Progenitor cell of endocrine pancreas (in vitro differentiated cells): ENCODE results near the gene UPB1. TPM values are rescaled to one million over a fixed set of nuclear protein-coding genes. Genes with fewer than 3 reads are reported as not detected.
"Not testable (repeated sequence)": the region's sequence is repeated elsewhere in the genome, so short reads cannot be mapped to it uniquely, and the experiment has no call there.

Experiments used
- DNase-seq: peaks from one replicate; pipeline ENCODE4 v3.0.0; 2021; ENCODE audit warnings: low spot score; ENCODE audit not compliant: unreplicated experiment
- H3K27ac Mint-ChIP-seq: 2 replicates; pipeline ENCODE4 v1.8.0; 2021; ENCODE audit warnings: mild to moderate bottlenecking, moderate library complexity, mixed read lengths
- H3K27me3 Mint-ChIP-seq: 2 replicates; pipeline ENCODE4 v1.8.0; 2021; ENCODE audit warnings: mixed read lengths
- H3K36me3 Mint-ChIP-seq: 2 replicates; pipeline ENCODE4 v1.8.0; 2022; ENCODE audit warnings: mixed read lengths; ENCODE audit not compliant: insufficient read depth
- H3K4me1 Mint-ChIP-seq: 2 replicates; pipeline ENCODE4 v1.8.0; 2021; ENCODE audit warnings: low read depth, mixed read lengths
- H3K4me3 Mint-ChIP-seq: 2 replicates; pipeline ENCODE4 v1.8.0; 2021; ENCODE audit warnings: low read depth, mild to moderate bottlenecking, moderate library complexity, mixed read lengths
- H3K9me3 Mint-ChIP-seq: 2 replicates; pipeline ENCODE4 v1.8.0; 2021; ENCODE audit warnings: low read depth, mixed read lengths
- CTCF ChIP-seq: fragments of 200-600 bp; sonication (generic); IDR thresholded peaks from one replicate; pipeline ENCODE4 v1.5.0; 2021; ENCODE audit warnings: antibody characterized with exemption, mild to moderate bottlenecking; ENCODE audit not compliant: unreplicated experiment
- total RNA-seq: library from RNA; stranded (reverse); gene quantifications from 2 replicates; pipeline ENCODE4 v1.2.1, GENCODE V29; 2021

UPB1 gene
- total RNA-seq, 1 donor from 2014 or later, result 0.50 TPM

DNA sequence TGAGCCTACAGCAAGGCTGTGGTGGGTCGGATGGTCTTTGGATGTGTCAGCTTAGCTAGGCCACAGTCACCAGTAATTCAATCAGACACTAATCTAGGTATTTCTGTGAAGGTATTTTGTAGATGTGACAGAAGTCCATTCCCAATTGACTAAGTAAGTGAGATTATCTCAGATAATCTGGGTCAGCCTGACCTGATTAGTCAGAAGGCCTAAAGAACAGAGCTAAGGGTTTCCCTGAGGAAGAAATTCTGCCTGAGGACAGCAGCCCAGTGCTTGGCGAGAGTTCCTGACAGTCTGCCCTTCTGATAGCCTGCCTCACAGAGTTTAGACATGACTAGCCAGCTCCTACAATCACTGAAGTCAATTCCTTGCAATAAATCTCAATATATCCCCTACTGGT, 31.1 kb downstream of the UPB1 start:
- no peak for TF ChIP-seq CTCF
- H3K27me3 Mint-ChIP-seq, result no peaks in the 10 kb centered on the region
- no peak overlapping the region for H3K27ac Mint-ChIP-seq
- no peak overlapping the region for H3K4me3 Mint-ChIP-seq
- H3K9me3 Mint-ChIP-seq, result peaks cover 4% of the 10 kb centered on the region
- DNase-seq, result no peak
- no peaks in the 10 kb centered on the region for H3K36me3 Mint-ChIP-seq
- peaks cover 6% of the 10 kb centered on the region for H3K4me1 Mint-ChIP-seq

GRCh38 chr22:24529898-24530297, 34.8 kb downstream of the UPB1 start:
- Mint-ChIP-seq H3K27ac (no peak overlapping the region), H3K4me1 (peaks cover 3% of the 10 kb centered on the region), H3K27me3 (no peaks in the 10 kb centered on the region), H3K36me3 (no peaks in the 10 kb centered on the region), H3K4me3 (no peak overlapping the region), H3K9me3 (peaks cover 4% of the 10 kb centered on the region)
- DNase-seq, result no peak
- TF ChIP-seq CTCF, result no peak

DNA sequence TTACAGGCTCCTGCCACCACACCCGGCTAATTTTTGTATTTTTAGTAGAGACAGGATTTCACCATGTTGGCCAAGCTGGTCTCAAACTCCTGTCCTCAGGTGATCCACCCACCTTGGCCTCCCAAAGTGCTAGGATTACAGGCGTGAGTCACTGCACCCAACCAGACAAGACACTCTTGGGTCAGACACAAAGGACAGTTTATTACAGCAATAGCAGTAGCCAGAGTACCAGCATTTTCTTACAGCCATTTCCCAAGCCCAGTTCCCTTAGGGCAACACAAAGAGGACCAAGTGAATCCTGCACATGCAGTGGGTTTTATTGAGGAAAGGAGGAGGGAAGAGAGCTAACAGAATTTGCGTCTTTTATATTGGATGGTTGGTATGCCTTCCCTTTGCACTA, 35.8 kb downstream of the UPB1 start:
- H3K9me3 Mint-ChIP-seq, H3K27me3 Mint-ChIP-seq, H3K27ac Mint-ChIP-seq, H3K4me3 Mint-ChIP-seq, H3K4me1 Mint-ChIP-seq, H3K36me3 Mint-ChIP-seq, DNase-seq: not testable (repeated sequence)

GRCh38 chr22:24532075-24532474, 36.9 kb downstream of the UPB1 start:
- Mint-ChIP-seq H3K4me1 (peaks cover 3% of the 10 kb centered on the region), H3K4me3 (no peak overlapping the region), H3K9me3 (peaks cover 4% of the 10 kb centered on the region), H3K27me3 (no peaks in the 10 kb centered on the region), H3K27ac (peak overlapping the region; percentile 16), H3K36me3 (no peaks in the 10 kb centered on the region)
- no peak for DNase-seq
- no peak for TF ChIP-seq CTCF

GRCh38 chr22:24535348-24535747, 40.2 kb downstream of the UPB1 start:
- no peak overlapping the region for H3K4me3 Mint-ChIP-seq

More at GRCh38 chr22:24535348-24535747, 40.2 kb downstream of the UPB1 start:
- H3K27me3 Mint-ChIP-seq, result no peaks in the 10 kb centered on the region
- H3K9me3 Mint-ChIP-seq, result no peaks in the 10 kb centered on the region
- DNase-seq, result no peak
- no peak for TF ChIP-seq CTCF
- no peak overlapping the region for H3K27ac Mint-ChIP-seq
- H3K36me3 Mint-ChIP-seq, result peaks cover 3% of the 10 kb centered on the region
- no peaks in the 10 kb centered on the region for H3K4me1 Mint-ChIP-seq
